GM12875 (cell line): ENCODE data around the gene KCNJ14.

ENCODE experiments used
- H3K4me3 ChIP-seq: one replicate; pipeline ENCODE4 v1.5.1; 2011; ENCODE audit warnings: low read depth, low read length, control low read depth
- TF ChIP-seq, protein P1 (sequence below): IDR thresholded peaks from 2 replicates; pipeline ENCODE4 v1.5.1; 2011; ENCODE audit warnings: low read depth, mild to moderate bottlenecking, control low read depth, inconsistent platforms, low read length, moderate library complexity, borderline replicate concordance; ENCODE audit not compliant: insufficient read depth

The KCNJ14 gene

DNA sequence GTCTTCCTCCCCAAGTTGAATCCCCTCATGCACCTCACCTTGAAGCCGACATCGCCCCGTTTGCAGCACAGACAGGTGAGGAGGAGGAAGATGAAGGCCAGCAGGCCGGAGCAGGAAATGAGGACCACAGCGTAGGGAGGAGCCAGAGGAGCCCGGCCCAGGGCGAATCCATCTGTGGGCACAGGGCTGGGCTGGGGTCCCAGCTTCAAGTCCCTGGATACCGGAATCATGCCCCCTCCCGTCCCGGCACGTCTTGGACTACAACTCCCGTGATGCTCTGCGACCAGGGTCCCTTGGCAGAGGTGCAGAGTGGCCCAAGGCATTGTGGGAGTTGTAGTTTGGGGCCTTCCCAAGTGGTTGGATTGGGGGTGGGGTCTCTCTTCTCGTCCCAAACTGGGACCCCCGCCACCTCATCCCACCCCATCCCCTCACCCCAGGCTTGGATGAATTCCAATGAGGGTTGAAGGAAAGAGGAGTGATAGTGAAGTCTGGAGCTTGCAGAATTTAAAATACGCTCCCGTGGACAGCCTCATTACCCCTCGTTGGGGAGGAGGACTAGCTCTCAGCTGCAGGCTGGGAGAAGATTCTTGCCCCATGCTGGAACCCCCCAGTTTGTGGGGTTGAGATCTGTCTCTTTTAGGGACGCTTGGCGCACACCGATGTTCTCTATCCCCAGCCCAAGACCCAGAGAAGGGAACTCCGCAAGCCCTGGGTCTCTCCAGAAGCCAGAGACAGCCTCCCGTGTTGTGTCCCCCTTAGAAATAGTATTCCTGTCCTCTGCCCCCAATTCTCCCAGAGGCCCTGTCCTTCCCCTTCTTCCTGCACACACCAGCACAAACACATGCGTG lies 55.3 kb downstream of the KCNJ14 start:
- TF ChIP-seq, protein P1, sequence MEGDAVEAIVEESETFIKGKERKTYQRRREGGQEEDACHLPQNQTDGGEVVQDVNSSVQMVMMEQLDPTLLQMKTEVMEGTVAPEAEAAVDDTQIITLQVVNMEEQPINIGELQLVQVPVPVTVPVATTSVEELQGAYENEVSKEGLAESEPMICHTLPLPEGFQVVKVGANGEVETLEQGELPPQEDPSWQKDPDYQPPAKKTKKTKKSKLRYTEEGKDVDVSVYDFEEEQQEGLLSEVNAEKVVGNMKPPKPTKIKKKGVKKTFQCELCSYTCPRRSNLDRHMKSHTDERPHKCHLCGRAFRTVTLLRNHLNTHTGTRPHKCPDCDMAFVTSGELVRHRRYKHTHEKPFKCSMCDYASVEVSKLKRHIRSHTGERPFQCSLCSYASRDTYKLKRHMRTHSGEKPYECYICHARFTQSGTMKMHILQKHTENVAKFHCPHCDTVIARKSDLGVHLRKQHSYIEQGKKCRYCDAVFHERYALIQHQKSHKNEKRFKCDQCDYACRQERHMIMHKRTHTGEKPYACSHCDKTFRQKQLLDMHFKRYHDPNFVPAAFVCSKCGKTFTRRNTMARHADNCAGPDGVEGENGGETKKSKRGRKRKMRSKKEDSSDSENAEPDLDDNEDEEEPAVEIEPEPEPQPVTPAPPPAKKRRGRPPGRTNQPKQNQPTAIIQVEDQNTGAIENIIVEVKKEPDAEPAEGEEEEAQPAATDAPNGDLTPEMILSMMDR, result no peak
- no peak overlapping the region for H3K4me3 ChIP-seq

DNA sequence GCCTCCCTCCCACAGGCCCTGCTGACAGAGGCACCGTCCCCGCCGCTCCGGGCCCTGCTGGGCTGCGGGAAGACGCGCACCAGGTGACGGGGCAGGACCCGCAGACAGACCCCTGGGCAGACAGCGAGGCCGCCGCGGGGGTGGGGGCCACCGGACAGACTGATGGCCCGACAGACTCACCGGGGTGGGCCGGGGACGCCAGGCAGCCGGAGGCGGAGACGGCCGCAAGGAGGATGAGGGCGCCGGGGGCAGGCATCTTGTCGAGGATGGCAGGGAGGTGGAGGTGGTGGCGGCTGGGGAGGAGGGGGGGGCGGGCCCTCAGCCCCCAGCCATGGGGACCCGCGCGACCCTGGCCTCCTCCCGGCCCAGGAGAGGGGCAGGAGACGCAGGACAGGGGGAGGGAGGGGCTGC lies 56.0 kb downstream of the KCNJ14 start:
- TF ChIP-seq, protein P1, result no peak
- H3K4me3 ChIP-seq, result no peak overlapping the region

DNA sequence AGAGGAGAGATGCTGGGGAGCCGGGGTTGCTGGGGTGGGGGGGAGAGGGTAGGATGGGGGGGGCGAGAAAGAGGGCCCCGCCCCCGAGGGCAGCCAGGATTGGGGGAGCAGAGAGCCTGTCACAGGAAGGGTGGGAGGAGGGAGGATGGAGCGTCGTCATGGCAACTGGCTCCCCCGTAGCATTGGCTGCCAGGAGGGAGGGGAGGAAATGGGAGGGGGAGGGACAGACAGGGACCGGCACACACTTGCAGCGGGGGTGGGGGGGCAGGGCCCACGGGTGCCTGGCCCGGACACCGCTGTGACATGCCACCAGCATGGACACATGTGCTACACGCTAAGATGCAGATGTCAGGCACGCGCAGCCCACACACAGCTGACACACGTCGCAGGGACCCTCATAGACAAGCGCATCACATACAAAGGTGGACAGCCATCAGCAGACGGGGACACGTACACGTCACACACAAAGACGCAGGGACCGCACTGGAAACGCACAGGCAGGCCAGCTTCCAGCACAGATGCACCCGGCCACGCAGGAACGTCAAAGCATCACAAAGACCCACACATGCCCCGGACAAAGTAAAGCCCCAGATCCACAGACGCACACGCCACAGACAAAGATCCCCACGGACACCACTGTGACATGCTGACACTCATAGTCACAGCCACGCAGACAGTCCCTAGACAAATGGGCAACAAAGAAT lies 56.6 kb downstream of the KCNJ14 start, which contains the start of gene LMTK3:
Gene LMTK3, minus strand, starts transcription at position 36 of the 704 bp plus-strand sequence. CDS start 259 bp downstream, outside the sequence.
- H3K4me3 ChIP-seq, result no peak within 1 kb of the TSS
- TF ChIP-seq, protein P1, result no peak

DNA sequence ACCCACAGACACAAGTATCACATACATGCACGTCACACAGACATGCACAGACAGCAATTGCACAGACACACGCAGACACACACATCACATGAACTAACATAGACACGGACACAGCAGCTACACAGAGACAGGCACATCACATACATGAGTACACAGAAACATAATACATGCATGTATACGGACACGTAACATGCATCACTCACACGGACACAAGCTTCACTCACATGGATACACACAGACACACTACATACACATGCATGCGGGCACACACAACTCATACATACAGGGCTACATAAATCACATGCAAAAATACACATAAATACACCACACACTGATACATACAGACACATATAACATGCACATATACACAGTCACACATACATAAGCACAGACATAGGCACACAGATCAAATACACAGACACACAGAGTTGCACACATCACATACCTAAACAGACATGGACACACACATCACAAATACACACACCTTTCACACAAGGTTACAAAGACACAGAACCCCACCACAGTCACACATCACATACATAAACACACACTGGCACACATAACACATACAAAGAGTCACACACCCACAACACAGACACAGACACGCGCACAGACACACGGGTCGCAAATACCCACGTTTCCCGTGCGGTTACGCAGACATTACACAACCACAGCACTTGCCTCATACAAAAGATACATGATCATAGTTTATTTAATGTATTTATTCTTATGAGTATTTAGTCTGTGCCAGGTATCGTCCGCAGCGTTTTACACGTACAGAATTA lies 57.3 kb downstream of the KCNJ14 start:
- peak overlapping the region; percentile 63 for H3K4me3 ChIP-seq
- TF ChIP-seq, protein P1, result no peak

DNA sequence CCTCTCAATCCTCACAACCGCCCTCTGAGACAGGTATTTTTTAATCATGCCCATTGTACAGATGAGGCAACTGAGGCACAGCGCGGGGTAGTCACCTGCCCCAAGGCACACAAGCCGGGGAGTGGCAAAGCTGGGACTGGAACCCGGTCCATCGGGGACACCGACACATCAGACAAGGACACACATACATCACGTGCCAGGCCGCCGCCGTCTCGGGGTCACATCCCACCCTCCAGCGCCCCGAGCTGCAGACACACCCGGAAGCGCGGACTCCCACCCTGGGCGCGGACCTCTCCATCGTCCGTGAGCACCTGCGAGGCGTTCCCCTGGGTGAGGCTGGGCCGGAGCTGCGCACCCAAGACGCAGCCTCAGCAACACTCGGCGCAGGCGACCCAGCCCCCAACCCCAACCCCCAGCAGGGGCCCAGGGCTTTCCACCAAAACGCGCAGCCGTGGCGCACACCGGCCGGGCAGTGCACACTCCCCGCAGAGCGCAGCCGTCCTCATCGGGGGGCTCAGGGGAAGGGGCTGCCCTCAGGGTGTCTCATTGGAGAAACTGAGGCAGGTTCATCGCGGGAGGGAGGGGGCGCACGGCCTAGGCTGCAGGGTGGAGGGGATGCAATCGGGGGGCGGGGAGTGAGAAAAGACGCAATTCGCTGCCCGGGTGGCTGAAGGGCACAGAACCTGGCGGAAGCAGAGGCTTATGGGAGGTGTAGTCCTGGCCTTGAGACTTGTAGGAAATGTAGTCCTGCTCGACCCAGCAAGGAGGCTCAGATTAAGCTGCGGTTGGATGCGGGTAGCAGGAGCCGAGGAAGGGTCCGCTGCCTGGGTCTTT lies 58.1 kb downstream of the KCNJ14 start:
- TF ChIP-seq, protein P1, result no peak
- H3K4me3 ChIP-seq, result peak overlapping the region; percentile 63

DNA sequence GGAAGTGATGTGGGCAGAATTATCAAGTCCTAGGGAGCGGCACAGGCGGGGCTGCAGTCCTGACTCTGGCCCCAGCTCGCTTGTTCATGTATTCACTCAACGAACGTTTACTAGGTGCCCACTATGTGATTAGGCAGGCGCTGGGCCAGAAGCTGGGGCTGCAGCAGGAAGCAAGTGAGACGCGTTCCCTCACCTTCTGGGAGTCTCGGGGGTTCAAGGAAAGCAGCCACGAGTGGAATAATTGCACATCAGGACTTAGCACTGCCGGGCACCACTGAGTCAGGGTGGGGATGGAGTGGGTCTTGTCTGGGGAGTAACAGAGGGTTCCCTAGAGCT lies 58.7 kb downstream of the KCNJ14 start:
- H3K4me3 ChIP-seq, result peak overlapping the region; percentile 63
- TF ChIP-seq, protein P1, result no peak
